GM06990 (cell line): Measurements from ENCODE around the gene RPS6KA5.

Experiments
- DNase-seq: peaks from one replicate; pipeline ENCODE4 v3.0.0-alpha.2; 2011; ENCODE audit not compliant: insufficient read length; ENCODE audit errors: extremely low read depth
- H3K27me3 ChIP-seq: replicated peaks from 2 replicates; pipeline ENCODE4 v1.6.0; 2011; ENCODE audit warnings: low read length; ENCODE audit not compliant: control insufficient read depth, insufficient read depth
- H3K36me3 ChIP-seq: 2 replicates; pipeline ENCODE4 v1.5.1; 2011; ENCODE audit warnings: low read length; ENCODE audit not compliant: control insufficient read depth, insufficient read depth
- H3K4me3 ChIP-seq: replicated peaks from 2 replicates; pipeline ENCODE4 v1.5.1; 2011; ENCODE audit warnings: low read depth, mild to moderate bottlenecking, control low read depth, low read length
- CTCF ChIP-seq: IDR thresholded peaks from 2 replicates; pipeline ENCODE4 v1.5.1; 2011; ENCODE audit warnings: low read length, control low read depth, mild to moderate bottlenecking, inconsistent platforms; ENCODE audit not compliant: insufficient read depth, poor library complexity, severe bottlenecking

The RPS6KA5 gene

GRCh38 chr14:91062600-91062999 is 2.2 kb upstream of the RPS6KA5 start:
- no peak for DNase-seq
- H3K36me3 ChIP-seq, result no peaks in the 10 kb centered on the region
- no peak for TF ChIP-seq CTCF
- H3K27me3 ChIP-seq, result no peaks in the 10 kb centered on the region
- H3K4me3 ChIP-seq, result no peak overlapping the region

- no peaks in the 10 kb centered on the region for H3K27me3 ChIP-seq
- no peak for DNase-seq
- TF ChIP-seq CTCF, result no peak
- H3K36me3 ChIP-seq, result no peaks in the 10 kb centered on the region
- peak overlapping the region; percentile 46 for H3K4me3 ChIP-seq
Observed at GRCh38 chr14:91061056-91061887, 831 bp upstream of the RPS6KA5 start.

- H3K36me3 ChIP-seq, result no peaks in the 10 kb centered on the region
- H3K4me3 ChIP-seq, result peak overlapping the region; percentile 89
- no peak for TF ChIP-seq CTCF
- peak; percentile 57 for DNase-seq
- H3K27me3 ChIP-seq, result no peaks in the 10 kb centered on the region
Observed at GRCh38 chr14:91059576-91060350, 678 bp downstream of the RPS6KA5 start.

GRCh38 chr14:91058042-91058581 is 2.3 kb downstream of the RPS6KA5 start:
- H3K36me3 ChIP-seq, result no peaks in the 10 kb centered on the region
- no peaks in the 10 kb centered on the region for H3K27me3 ChIP-seq
- TF ChIP-seq CTCF, result no peak
- no peak overlapping the region for H3K4me3 ChIP-seq
- DNase-seq, result no peak

GRCh38 chr14:91056361-91056760 is 4.1 kb downstream of the RPS6KA5 start:
- no peaks in the 10 kb centered on the region for H3K27me3 ChIP-seq
- no peak overlapping the region for H3K4me3 ChIP-seq
- no peaks in the 10 kb centered on the region for H3K36me3 ChIP-seq
- no peak for TF ChIP-seq CTCF
- no peak for DNase-seq
